Iris pigment epithelial cell (primary cell): ENCODE measurements around the gene LRP2.
"Not testable (repeated sequence)": the region's sequence is repeated elsewhere in the genome, so short reads cannot be mapped to it uniquely, and the experiment has no call there.

ENCODE experiments used
- DNase-seq: peaks from one replicate; pipeline ENCODE4 v3.0.0-alpha.2; 2011; ENCODE audit warnings: low read depth

The LRP2 gene

DNA sequence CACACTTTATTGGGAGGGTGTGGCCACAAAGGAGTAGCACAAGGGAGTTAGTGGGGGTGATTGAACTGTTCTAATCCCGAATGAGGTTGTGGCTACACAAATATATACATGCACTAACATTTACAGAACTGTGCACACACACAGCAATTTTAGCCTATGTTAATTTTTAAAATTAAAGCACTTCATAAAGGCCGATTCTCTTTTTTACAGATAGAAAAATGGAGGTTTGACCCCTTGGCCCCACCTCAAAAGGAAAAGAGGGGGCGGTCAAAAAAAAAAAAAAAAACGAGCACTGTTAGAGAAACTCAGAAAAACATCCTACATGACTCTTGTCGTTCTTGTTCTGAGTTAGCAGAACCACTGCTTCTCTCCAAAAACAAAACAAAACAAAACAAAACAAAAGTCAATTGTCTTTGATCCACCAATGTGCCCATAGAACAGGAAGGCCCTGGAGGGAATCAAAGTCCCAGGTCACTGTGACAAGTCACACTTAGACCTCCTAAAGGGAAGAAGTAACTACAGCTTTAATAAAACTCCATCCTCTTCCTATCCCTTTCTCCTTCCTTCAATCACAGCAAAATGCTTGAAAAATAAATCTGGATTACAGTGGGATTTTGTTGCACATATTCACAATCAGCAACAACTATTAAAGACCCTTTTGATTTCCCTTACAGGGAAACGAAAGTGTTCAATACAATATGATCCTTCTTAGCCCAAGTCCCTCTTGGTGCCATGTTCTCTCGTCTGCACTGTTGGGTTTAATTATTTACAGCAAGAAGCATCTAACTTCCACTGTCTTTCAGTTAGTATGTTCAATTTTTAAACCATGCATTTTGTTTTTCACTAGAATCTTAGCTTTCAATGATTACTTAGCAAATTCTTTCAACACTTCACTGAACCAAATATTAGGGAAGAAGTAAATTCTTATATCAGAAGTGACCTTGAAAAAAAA is 16.6 kb downstream of the LRP2 start:
- no peak for DNase-seq

- DNase-seq, result no peak
Observed at GRCh38 chr2:169344736-169345485, 17.4 kb downstream of the LRP2 start.

- DNase-seq, result no peak
Observed at GRCh38 chr2:169343202-169343601, 19.1 kb downstream of the LRP2 start.

GRCh38 chr2:169339657-169340056 is 22.7 kb downstream of the LRP2 start:
- DNase-seq, result no peak

GRCh38 chr2:169336695-169337094 is 25.6 kb downstream of the LRP2 start:
- DNase-seq, result no peak

DNA sequence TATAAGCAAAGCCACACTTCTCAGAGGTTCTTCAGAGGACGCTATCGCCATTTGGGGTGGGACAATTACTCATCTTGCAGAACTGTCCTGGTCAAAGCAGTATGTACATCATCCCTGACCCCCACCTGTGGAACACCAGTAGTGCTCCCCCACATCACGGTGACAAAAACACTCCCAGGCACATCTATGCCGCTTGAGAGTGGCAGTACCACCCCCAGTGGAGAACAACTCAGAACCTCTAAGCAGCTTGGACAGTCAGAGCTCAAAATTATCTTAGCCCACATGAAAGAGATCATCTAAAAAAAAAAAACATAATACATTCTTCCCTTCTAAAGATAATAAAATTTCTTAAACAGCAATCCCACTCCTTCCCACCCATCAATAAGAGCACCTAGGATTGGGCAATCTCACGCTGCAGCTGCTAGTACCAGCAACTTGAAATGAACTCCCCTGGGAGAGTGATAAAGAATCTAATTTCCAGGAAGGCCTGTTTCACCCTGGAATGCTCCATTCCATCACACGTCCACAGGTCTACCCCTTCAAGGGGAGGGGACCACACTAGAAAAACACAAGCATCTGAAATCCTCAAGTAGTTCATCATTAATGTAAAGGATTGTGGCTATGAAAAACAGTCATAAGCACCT is 31.7 kb downstream of the LRP2 start:
- DNase-seq, result no peak

GRCh38 chr2:169329688-169330554 is 32.4 kb downstream of the LRP2 start:
- no peak for DNase-seq

DNA sequence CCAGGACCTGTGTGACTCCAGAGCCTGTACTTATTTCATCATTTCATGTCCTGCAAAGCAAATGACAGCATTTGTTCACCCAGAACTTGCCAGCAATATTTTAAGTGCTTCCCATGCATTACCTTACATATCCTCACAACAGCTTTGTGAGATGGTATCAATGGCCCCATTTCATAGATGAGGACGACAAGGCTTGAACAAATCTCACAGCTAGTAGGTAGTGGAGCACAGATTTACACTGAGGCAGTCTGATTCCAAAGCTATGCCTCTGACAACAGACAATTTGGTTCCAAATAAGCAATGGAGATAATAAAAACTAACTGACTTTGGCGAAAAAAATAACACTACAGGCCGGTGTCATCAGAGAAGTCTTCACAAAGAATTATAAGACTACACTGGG is 33.5 kb downstream of the LRP2 start:
- DNase-seq, result no peak

DNA sequence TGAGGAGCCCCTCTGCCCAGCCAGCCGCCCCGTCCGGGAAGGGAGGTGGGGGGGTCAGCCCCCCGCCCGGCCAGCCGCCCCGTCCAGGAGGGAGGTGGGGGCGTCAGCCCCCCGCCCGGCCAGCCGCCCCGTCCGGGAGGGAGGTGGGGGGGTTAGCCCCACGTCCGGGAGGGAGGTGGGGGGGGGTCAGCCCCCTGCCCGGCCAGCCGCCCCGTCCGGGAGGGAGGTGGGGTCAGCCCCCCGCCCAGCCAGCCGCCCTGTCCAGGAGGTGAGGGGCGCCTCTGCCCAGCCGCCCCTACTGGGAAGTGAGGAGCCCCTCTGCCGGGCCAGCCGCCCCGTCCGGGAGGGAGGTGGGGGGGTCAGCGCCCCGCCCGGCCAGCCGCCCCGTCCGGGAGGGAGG is 34.5 kb downstream of the LRP2 start:
- not testable (repeated sequence) for DNase-seq

DNA sequence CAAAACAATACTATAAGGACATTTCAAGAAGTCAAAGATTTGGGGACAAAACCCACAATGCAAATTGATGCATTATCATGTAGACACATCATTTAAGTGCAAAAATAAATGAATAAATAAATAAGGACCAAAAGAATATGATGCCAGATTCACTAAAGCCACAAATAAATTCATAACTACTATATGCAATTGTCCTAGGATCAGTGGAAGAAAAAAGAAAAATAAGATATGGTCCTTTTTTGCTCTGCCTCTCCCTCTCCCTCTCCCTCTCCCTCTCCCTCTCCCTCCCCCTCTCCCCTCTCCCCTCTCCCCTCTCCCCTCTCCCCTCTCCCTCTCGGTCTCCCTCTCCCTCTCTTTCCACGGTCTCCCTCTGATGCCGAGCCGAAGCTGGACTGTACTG is 36.4 kb downstream of the LRP2 start:
- DNase-seq, result not testable (repeated sequence)

DNA sequence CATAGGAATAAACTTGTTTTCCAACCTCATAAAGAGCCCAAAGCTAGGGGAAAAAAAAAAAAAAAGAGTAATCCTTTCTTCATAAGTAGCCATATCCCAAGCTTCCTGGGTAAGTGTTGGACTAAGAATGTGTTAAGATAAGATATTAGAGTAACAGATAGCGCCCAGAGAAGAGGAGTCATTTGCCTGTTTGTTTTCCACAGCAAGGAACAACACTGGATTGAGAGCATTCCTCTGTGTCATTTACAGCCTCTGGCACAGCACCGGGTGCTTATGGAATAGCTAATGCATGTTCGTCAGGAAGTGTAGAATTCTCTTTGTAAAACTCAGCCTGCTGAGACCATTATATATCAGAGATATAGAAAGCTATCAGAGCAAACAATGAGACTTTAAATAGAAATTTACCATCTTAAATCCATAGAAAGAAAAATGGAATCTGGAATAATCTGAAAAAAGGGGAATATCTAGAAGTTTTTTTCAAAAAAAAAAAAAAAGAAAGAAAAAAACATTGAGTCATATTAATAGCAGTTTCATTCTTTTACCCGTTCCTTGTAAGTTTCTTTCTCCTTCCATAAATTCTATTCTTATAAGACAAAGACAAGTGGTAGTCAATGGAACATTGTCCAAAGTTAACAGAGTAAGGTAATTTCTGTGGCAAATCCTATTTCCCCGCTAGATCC is 37.6 kb downstream of the LRP2 start:
- DNase-seq, result no peak

DNA sequence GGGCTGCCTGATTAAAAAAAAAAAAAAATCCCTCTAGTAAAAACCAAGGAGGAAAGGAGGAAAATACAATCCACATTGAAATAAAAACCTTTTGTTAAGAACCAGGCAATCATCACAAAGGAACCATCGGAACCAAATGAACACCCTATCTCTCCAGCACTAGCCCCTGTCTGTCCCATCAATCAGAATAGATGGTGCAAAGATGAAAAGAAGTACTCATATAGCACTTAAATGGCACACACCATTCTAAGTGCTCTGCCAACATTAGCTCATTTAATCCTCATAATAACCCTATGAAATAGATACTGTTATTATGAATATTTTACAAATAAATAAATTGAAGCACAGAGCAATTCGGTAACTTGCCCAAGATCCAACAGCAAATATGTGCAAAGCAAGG is 38.5 kb downstream of the LRP2 start:
- no peak for DNase-seq

DNA sequence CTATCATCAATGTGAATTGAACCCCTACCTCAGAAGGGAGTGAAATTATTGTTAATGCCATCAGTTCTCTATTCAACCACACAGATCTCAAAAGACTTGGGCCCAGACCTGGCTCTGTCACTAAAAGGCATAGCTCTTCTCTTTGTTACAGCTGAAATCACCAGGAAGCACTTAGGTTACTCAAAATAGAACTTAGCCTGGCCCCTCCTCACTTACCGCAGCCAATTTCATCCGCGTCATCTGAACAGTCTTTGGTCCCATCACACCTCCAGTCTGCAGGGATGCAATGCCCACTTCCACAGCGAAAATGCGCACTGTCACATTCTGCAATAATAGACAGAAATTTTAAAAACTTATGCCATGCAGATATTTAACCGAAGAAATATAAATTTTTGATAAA is 41.8 kb downstream of the LRP2 start:
- no peak for DNase-seq

GRCh38 chr2:169315357-169315756 is 47.0 kb downstream of the LRP2 start:
- no peak for DNase-seq

DNA sequence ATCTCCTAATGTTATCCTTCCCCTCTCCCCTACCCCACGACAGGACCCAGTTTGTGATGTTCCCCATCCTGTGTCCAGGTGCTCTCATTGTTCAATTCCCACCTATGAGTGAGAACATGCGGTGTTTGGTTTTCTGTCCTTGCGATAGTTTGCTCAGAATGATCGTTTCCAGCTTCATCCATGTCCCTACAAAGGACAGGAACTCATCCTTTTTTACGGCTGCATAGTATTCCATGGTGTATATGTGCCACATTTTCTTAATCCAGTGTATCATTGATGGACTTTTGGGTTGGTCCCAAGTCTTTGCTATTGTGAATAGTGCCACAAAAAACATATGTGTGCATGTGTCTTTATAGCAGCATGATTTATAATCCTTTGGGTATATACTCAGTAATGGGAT is 54.0 kb downstream of the LRP2 start:
- DNase-seq, result not testable (repeated sequence)

GRCh38 chr2:169304689-169305088 is 57.6 kb downstream of the LRP2 start:
- not testable (repeated sequence) for DNase-seq

DNA sequence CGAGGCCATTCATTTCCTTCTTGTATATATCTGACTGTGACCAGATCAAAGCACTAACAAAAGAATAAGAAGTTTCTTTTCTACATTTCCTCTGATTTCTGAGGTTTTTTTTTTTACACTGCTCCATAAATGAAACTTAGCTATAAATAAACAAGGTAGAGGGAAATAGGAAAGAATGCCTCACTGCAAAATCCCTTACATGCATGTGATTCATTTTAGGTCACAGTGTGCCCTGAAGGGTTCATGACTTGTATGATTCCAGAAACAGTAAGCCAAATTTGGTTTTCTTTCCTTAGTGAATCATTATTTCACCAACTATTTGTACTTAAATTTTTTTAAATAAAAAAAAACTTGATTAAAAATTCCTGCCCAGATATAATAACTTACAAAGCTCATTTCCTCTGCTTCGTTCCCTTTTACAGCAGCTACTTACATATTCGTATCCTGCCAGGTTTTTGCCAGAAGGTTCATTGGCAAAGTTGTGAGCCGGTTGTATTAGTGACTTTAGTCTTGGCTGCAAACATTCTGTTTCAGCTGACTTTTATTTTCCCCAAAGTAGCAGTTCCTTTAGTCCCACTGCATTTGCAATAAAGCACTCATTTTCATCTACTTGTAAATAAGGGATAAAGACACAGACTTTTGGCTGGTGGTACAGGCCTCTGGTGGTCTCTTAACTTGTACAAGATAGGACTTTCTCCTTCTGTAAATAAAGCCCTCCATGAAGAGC is 58.6 kb downstream of the LRP2 start:
- DNase-seq, result no peak

- no peak for DNase-seq
Observed at GRCh38 chr2:169302364-169302763, 60.0 kb downstream of the LRP2 start.

DNA sequence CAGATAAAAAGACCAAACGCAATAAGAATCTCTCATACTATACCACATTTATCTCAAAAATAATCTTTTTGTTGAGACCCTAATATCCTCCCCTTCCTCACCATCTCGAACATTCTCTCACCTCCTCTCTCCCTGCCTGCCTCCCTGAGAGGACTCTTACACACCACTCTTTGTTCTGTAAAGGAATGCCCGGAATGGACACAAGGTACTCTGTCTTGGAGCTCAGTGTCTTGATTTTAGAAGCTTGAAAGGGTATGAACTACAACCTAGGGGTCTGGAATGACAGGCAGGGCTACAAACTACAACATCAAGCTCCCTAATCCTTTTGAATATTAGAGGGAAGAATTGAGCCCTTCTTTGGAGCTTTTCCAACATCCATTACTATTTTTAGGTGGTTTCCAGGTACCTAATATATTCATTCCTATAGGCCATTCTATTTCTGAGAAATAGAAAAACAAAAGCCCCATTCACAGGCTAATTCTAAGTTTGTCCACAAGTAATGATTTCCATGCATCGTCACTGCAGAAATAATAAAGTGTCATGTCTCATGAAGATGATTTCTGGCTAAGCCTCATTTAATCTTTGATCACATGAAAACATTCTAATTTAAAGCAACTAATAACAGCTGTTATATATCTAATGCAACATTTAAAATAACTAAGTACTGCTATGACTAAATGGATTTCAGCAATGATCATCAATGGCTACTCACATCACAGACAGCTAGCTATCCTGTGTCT is 60.6 kb downstream of the LRP2 start:
- no peak for DNase-seq
